GM12878 (cell line): ENCODE data around the gene PMAIP1. TPM values are rescaled to one million over a fixed set of nuclear protein-coding genes. Genes with fewer than 3 reads are reported as not detected.

Source experiments
- BACH1 ChIP-seq: fragments of 450-650 bp; IDR thresholded peaks from 2 replicates; pipeline ENCODE4 v1.6.1; 2017; ENCODE audit warnings: mild to moderate bottlenecking, borderline replicate concordance
- BCL11A ChIP-seq: IDR thresholded peaks from 2 replicates; pipeline ENCODE4 v1.6.1; 2011; ENCODE audit warnings: low read depth, low read length
- CBX5 ChIP-seq: sonication (generic); IDR thresholded peaks from 2 replicates; pipeline ENCODE4 v1.6.1; 2016; ENCODE audit warnings: low read depth, moderate library complexity, mild to moderate bottlenecking, inconsistent platforms
- CREB1 ChIP-seq: IDR thresholded peaks from 2 replicates; pipeline ENCODE4 v1.6.1; 2012; ENCODE audit warnings: low read depth, mild to moderate bottlenecking, inconsistent platforms
- HSF1 ChIP-seq: fragments of 150-350 bp; IDR thresholded peaks from 2 replicates; pipeline ENCODE4 v1.6.1; 2014; ENCODE audit warnings: mild to moderate bottlenecking, low read depth, low read length
- MEF2A ChIP-seq: IDR thresholded peaks from 2 replicates; pipeline ENCODE4 v1.6.1; 2011; ENCODE audit warnings: low read depth, mild to moderate bottlenecking, low read length, moderate library complexity; ENCODE audit not compliant: insufficient read depth
- MLLT1 ChIP-seq: fragments of 450-650 bp; IDR thresholded peaks from 2 replicates; pipeline ENCODE4 v1.6.1; 2016; ENCODE audit warnings: mild to moderate bottlenecking
- NBN ChIP-seq: fragments of 450-650 bp; IDR thresholded peaks from 2 replicates; pipeline ENCODE4 v1.6.1; 2016
- NFXL1 ChIP-seq: fragments of 450-650 bp; IDR thresholded peaks from 2 replicates; pipeline ENCODE4 v1.6.1; 2017; ENCODE audit warnings: antibody characterized with exemption, mild to moderate bottlenecking, borderline replicate concordance
- RAD51 ChIP-seq: fragments of 450-650 bp; IDR thresholded peaks from 2 replicates; pipeline ENCODE4 v1.6.1; 2016; ENCODE audit warnings: moderate library complexity, mild to moderate bottlenecking, inconsistent platforms
- RELA ChIP-seq: fragments of 450-650 bp; IDR thresholded peaks from 2 replicates; pipeline ENCODE4 v1.8.0; 2014; ENCODE audit warnings: borderline replicate concordance; ENCODE audit not compliant: partially characterized antibody
- RFX5 ChIP-seq: IDR thresholded peaks from 2 replicates; pipeline ENCODE4 v1.6.1; 2011; ENCODE audit warnings: low read depth, low read length, improper control_type of control experiment
- SP1 ChIP-seq: IDR thresholded peaks from one replicate; pipeline ENCODE4 v1.6.1; 2011; ENCODE audit warnings: low read depth, low read length
- YY1 ChIP-seq: IDR thresholded peaks from 2 replicates; pipeline ENCODE4 v1.6.1; 2011; ENCODE audit warnings: low read depth, mild to moderate bottlenecking, low read length
- ZZZ3 ChIP-seq: IDR thresholded peaks from 2 replicates; pipeline ENCODE4 v1.6.1; 2011; ENCODE audit warnings: low read depth; ENCODE audit not compliant: control insufficient read depth, insufficient read length
- polyA plus RNA-seq, 11 experiments: library from polyadenylated mRNA; depleted of rRNA in 4 of 11; unstranded in 6 of 11; stranded (reverse) in 5 of 11; fragments of >200 nt; fragmentation: Nextera tagmentation in 4 of 11; fragmentation: Illumina TruSeq in 1 of 11; extraction: Ambion mirVana in 4 of 11; extraction: Trizol in 1 of 11; gene quantifications; 1 replicate in 1 of 11; 2 replicates in 10 of 11; pipeline versions ENCODE4 v1.2.1 to v1.2.3, GENCODE V29; 2011 to 2016; ENCODE audit warnings: inconsistent platforms in 2 of 11, missing spikeins in 2 of 11, low read depth in 1 of 11
- total RNA-seq, 4 experiments: library from RNA; depleted of rRNA in 3 of 4; stranded (reverse); fragments of >200 nt in 3 of 4; fragmentation: Illumina TruSeq in 1 of 4; extraction: Trizol in 1 of 4; gene quantifications; 2 replicates each; pipeline versions ENCODE4 v1.2.1 to v1.2.3, GENCODE V29; 2013 to 2021
- TF ChIP-seq, protein P1 (sequence below): fragments of 450-650 bp; IDR thresholded peaks from 2 replicates; pipeline ENCODE4 v1.6.1; 2018; ENCODE audit warnings: mild to moderate bottlenecking, low read depth, moderate library complexity; ENCODE audit not compliant: partially characterized antibody
- TF ChIP-seq, protein P2 (sequence below): IDR thresholded peaks from 2 replicates; pipeline ENCODE4 v1.6.1; 2012; ENCODE audit warnings: mild to moderate bottlenecking, low read depth, low read length
- TF ChIP-seq, protein P3 (sequence below): fragments of 450-650 bp; IDR thresholded peaks from 2 replicates; pipeline ENCODE4 v1.6.1; 2018; ENCODE audit warnings: borderline replicate concordance, mild to moderate bottlenecking; ENCODE audit not compliant: partially characterized antibody

PMAIP1 gene
- total and polyA plus RNA-seq, 10 of the 15 experiments (the other 5 are each of a cell fraction or from before 2014, with no cell fraction given) = 74.0 to 219 (median 112) TPM

DNA sequence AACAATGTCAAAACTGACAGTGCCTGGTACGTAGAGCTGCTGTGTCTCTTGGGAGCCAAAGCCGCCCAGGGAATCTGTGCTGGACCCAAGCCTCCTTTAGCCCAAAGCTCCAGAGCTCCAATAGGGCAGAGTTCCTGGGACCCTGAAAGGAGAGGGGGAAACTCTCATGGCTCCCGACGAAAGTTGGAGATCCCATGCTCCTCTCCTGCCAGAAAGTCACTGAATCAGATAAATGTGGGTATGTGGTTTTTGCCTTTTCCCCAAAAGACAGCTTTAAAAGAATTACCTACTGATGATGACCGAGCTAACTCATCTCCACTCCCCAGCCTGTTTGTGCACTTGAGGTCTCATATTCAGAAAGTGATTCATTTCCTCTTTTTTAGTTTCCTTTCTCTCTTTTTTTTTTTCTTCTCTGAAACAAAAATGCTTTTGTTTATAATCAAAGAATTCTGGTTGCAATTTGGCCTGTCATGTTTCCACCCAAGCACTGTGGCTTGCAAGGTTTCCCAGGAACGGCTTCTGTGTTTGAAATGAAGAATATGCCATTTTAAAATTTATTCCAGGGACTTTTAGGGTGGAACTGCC lies 14.1 kb upstream of the PMAIP1 start (continued):
- TF ChIP-seq, protein P1, sequence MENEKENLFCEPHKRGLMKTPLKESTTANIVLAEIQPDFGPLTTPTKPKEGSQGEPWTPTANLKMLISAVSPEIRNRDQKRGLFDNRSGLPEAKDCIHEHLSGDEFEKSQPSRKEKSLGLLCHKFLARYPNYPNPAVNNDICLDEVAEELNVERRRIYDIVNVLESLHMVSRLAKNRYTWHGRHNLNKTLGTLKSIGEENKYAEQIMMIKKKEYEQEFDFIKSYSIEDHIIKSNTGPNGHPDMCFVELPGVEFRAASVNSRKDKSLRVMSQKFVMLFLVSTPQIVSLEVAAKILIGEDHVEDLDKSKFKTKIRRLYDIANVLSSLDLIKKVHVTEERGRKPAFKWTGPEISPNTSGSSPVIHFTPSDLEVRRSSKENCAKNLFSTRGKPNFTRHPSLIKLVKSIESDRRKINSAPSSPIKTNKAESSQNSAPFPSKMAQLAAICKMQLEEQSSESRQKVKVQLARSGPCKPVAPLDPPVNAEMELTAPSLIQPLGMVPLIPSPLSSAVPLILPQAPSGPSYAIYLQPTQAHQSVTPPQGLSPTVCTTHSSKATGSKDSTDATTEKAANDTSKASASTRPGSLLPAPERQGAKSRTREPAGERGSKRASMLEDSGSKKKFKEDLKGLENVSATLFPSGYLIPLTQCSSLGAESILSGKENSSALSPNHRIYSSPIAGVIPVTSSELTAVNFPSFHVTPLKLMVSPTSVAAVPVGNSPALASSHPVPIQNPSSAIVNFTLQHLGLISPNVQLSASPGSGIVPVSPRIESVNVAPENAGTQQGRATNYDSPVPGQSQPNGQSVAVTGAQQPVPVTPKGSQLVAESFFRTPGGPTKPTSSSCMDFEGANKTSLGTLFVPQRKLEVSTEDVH = no peak
- TF ChIP-seq RELA (no peak), CBX5 (no peak), NBN (peak; percentile 79), RAD51 (no peak), NFXL1 (no peak), YY1 (0 out of 2 replicates have a peak, but pooled peaks have one; percentile 27), HSF1 (no peak), RFX5 (no peak), BACH1 (no peak), CREB1 (peak; percentile 37; the same call in 1 of the 2 replicates), MLLT1 (peak; percentile 99), MEF2A (peak; percentile 86), SP1 (peak; percentile 31), BCL11A (peak; percentile 86), ZZZ3 (no peak)
- TF ChIP-seq, protein P2, sequence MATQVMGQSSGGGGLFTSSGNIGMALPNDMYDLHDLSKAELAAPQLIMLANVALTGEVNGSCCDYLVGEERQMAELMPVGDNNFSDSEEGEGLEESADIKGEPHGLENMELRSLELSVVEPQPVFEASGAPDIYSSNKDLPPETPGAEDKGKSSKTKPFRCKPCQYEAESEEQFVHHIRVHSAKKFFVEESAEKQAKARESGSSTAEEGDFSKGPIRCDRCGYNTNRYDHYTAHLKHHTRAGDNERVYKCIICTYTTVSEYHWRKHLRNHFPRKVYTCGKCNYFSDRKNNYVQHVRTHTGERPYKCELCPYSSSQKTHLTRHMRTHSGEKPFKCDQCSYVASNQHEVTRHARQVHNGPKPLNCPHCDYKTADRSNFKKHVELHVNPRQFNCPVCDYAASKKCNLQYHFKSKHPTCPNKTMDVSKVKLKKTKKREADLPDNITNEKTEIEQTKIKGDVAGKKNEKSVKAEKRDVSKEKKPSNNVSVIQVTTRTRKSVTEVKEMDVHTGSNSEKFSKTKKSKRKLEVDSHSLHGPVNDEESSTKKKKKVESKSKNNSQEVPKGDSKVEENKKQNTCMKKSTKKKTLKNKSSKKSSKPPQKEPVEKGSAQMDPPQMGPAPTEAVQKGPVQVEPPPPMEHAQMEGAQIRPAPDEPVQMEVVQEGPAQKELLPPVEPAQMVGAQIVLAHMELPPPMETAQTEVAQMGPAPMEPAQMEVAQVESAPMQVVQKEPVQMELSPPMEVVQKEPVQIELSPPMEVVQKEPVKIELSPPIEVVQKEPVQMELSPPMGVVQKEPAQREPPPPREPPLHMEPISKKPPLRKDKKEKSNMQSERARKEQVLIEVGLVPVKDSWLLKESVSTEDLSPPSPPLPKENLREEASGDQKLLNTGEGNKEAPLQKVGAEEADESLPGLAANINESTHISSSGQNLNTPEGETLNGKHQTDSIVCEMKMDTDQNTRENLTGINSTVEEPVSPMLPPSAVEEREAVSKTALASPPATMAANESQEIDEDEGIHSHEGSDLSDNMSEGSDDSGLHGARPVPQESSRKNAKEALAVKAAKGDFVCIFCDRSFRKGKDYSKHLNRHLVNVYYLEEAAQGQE = no peak
- TF ChIP-seq, protein P3, sequence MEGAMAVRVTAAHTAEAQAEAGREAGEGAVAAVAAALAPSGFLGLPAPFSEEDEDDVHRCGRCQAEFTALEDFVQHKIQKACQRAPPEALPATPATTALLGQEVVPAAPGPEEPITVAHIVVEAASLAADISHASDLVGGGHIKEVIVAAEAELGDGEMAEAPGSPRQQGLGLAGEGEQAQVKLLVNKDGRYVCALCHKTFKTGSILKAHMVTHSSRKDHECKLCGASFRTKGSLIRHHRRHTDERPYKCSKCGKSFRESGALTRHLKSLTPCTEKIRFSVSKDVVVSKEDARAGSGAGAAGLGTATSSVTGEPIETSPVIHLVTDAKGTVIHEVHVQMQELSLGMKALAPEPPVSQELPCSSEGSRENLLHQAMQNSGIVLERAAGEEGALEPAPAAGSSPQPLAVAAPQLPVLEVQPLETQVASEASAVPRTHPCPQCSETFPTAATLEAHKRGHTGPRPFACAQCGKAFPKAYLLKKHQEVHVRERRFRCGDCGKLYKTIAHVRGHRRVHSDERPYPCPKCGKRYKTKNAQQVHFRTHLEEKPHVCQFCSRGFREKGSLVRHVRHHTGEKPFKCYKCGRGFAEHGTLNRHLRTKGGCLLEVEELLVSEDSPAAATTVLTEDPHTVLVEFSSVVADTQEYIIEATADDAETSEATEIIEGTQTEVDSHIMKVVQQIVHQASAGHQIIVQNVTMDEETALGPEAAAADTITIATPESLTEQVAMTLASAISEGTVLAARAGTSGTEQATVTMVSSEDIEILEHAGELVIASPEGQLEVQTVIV = no peak
